HepG2 (cell line): ENCODE data around the gene C13orf42. TPM values are rescaled to one million over a fixed set of nuclear protein-coding genes. Genes with fewer than 3 reads are reported as not detected.

Experiments
- ATAC-seq: fragments of 200-7000 bp; cut with Tn5 transposase; 3 replicates; pipeline ENCODE4 v1.9.1; 2020; ENCODE audit warnings: mild to moderate bottlenecking, moderate library complexity
- BruUV-seq: library from RNA; stranded (reverse); fragments of 400-500 nt; replicated peaks from 2 replicates; lab custom pipeline; 2021; lab: Mats Ljungman, UMichigan
- CTCF ChIA-PET: fragments of 300-600 bp; formaldehyde crosslinking; extraction: SDS; loops from one replicate; lab custom pipeline; 2021; ENCODE audit warnings: low total read pairs, inconsistent platforms, low intra/inter-chr PET ratio; lab: Yijun Ruan, JAX
- POLR2A ChIA-PET: fragments of 350-600 bp; sonication (Branson Sonifier 250); formaldehyde crosslinking; loops from one replicate; lab custom pipeline; 2020; ENCODE audit warnings: antibody characterized with exemption, inconsistent platforms; lab: Yijun Ruan, JAX
- DNase-seq: peaks from one replicate; pipeline ENCODE4 v3.0.0-alpha.2; 2015; ENCODE audit warnings: low spot score
- FAIRE-seq: peaks from 3 replicates; lab custom pipeline; 2011; peaks lifted over from hg19 to GRCh38; lab: Jason Lieb, UNC
- H2AFZ ChIP-seq: one replicate; pipeline ENCODE4 v1.6.1; 2011; ENCODE audit warnings: low read length, inconsistent platforms
- H3K27ac ChIP-seq: fragments of 300-600 bp; 3 replicates; pipeline ENCODE4 v1.8.0; 2011; ENCODE audit warnings: mixed run types, mild to moderate bottlenecking, mixed read lengths, low read length, inconsistent platforms; ENCODE audit not compliant: insufficient read depth; ENCODE audit errors: extremely low read length
- H3K27me3 ChIP-seq, 2 experiments: fragments of 200-600 bp in 1 of 2; 2 replicates in 1 of 2; 3 replicates in 1 of 2; pipeline versions ENCODE4 v1.6.0 to v1.8.0; 2011; ENCODE audit warnings: low read length in 2 of 2, mild to moderate bottlenecking in 2 of 2, moderate library complexity in 2 of 2, inconsistent platforms in 1 of 2; ENCODE audit not compliant: insufficient read depth in 2 of 2, control insufficient read depth in 1 of 2
- H3K36me3 ChIP-seq, 2 experiments: fragments of 200-600 bp in 1 of 2; replicated peaks in 1 of 2; 2 replicates in 1 of 2; 3 replicates in 1 of 2; pipeline versions ENCODE4 v1.5.1 to v1.8.0; 2011; ENCODE audit warnings: low read length in 2 of 2, inconsistent platforms in 1 of 2; ENCODE audit not compliant: insufficient read depth in 2 of 2, control insufficient read depth in 1 of 2
- H3K4me1 ChIP-seq: 2 replicates; pipeline ENCODE4 v1.5.1; 2012; ENCODE audit warnings: low read length, inconsistent platforms; ENCODE audit not compliant: insufficient read depth
- H3K4me2 ChIP-seq: 2 replicates; pipeline ENCODE4 v1.6.0; 2011; ENCODE audit warnings: low read depth, low read length, inconsistent platforms
- H3K4me3 ChIP-seq, 3 experiments: fragments of 200-600 bp in 1 of 3; sonication (generic), shearing (Covaris generic) in 1 of 3; replicated peaks in 1 of 3; 2 replicates each; pipeline ENCODE4 v1.5.1; 2011 to 2016; ENCODE audit warnings: low read length in 3 of 3, inconsistent platforms in 2 of 3, low read depth in 2 of 3, mild to moderate bottlenecking in 2 of 3, control low read depth in 1 of 3, mixed read lengths in 1 of 3; ENCODE audit not compliant: insufficient read depth in 1 of 3
- H3K79me2 ChIP-seq: one replicate; pipeline ENCODE4 v1.6.1; 2011; ENCODE audit warnings: low read length, inconsistent platforms; ENCODE audit not compliant: insufficient read depth
- H3K9ac ChIP-seq: 2 replicates; pipeline ENCODE4 v1.6.0; 2011; ENCODE audit warnings: mild to moderate bottlenecking, low read depth, low read length, inconsistent platforms; ENCODE audit not compliant: insufficient read depth
- H3K9me3 ChIP-seq: 2 replicates; pipeline ENCODE4 v1.5.1; 2012; ENCODE audit warnings: mild to moderate bottlenecking, low read length
- H4K20me1 ChIP-seq: 2 replicates; pipeline ENCODE4 v1.6.0; 2011; ENCODE audit warnings: inconsistent platforms, mild to moderate bottlenecking, low read length, moderate library complexity; ENCODE audit not compliant: insufficient read depth
- BCL3 ChIP-seq: sonication (generic); formaldehyde crosslinking; IDR thresholded peaks from 2 replicates; pipeline ENCODE4 v1.5.1; 2020; ENCODE audit warnings: mild to moderate bottlenecking, missing genetic modification reagents, moderate library complexity
- HMGXB3 ChIP-seq: sonication (generic); formaldehyde crosslinking; IDR thresholded peaks from 2 replicates; pipeline ENCODE4 v1.4.0; 2020; ENCODE audit warnings: missing genetic modification reagents, borderline replicate concordance
- MATR3 ChIP-seq: sonication (generic); formaldehyde crosslinking; IDR thresholded peaks from 2 replicates; pipeline ENCODE4 v1.4.0; 2020; ENCODE audit warnings: missing genetic modification reagents
- SETDB1 ChIP-seq: sonication (generic); formaldehyde crosslinking; IDR thresholded peaks from 2 replicates; pipeline ENCODE4 v1.5.1; 2020; ENCODE audit warnings: missing genetic modification reagents, mild to moderate bottlenecking, borderline replicate concordance
- SMAD3 ChIP-seq: sonication (generic); formaldehyde crosslinking; IDR thresholded peaks from 2 replicates; pipeline ENCODE4 v1.4.0; 2020; ENCODE audit warnings: missing genetic modification reagents
- ZNF142 ChIP-seq: sonication (generic); formaldehyde crosslinking; IDR thresholded peaks from 2 replicates; pipeline ENCODE4 v1.4.0; 2020; ENCODE audit warnings: missing genetic modification reagents
- ZNF432 ChIP-seq: sonication (generic); formaldehyde crosslinking; IDR thresholded peaks from 2 replicates; pipeline ENCODE4 v1.5.0; 2020; ENCODE audit warnings: missing genetic modification reagents, mild to moderate bottlenecking, borderline replicate concordance
- WGBS: methylation state at CpG from one replicate; pipeline ENCODE4 v1.1.6; 2017; ENCODE audit warnings: low lambda C conversion rate; 5-methylcytosine and 5-hydroxymethylcytosine counted together
- in situ Hi-C: cut with HindIII; loops from 2 replicates; pipeline ENCODE4 v1.10.0; 2017; ENCODE audit warnings: low pct_unique_long_range_greater_than_20kb; ENCODE audit not compliant: extremely low pct_ligation_motif_present
- intact Hi-C: fragments of 100-400 bp; cut with micrococcal nuclease; formaldehyde crosslinking; loops from one replicate; pipeline ENCODE4 v1.10.0; 2022; ENCODE audit not compliant: unreplicated experiment
- polyA plus RNA-seq, 8 experiments: library from polyadenylated mRNA; depleted of rRNA in 3 of 8; stranded (reverse) in 7 of 8; unstranded in 1 of 8; fragments of >200 nt; fragmentation: Illumina TruSeq in 4 of 8; extraction: Trizol in 4 of 8; gene quantifications; 2 replicates each; pipeline versions ENCODE4 v1.2.1 to v1.2.3, GENCODE V29; 2011 to 2016; ENCODE audit warnings: low read depth in 4 of 8, missing spikeins in 1 of 8, mixed read lengths in 1 of 8; ENCODE audit not compliant: insufficient read depth in 1 of 8
- total RNA-seq, 5 experiments: library from RNA; depleted of rRNA; stranded (reverse); fragments of >200 nt; fragmentation: Illumina TruSeq; extraction: Trizol; gene quantifications; 2 replicates each; pipeline ENCODE4 v1.2.3, GENCODE V29; 2016; ENCODE audit warnings: low read depth in 1 of 5

Gene C13orf42
- total and polyA plus RNA-seq, 2 of the 13 experiments (the other 11 are each of a cell fraction or from before 2014, with no cell fraction given): not detected

GRCh38 chr13:51045451-51045850 is 65.6 kb downstream of the C13orf42 start:
- no peak overlapping the region for H3K4me2 ChIP-seq
- no peak for DNase-seq
- H2AFZ ChIP-seq: no peak overlapping the region
- H3K27ac ChIP-seq: no peak overlapping the region
- H3K9ac ChIP-seq: no peak overlapping the region
- POLR2A ChIA-PET: no interaction called here
- no peaks in the 10 kb centered on the region for H3K79me2 ChIP-seq
- in situ Hi-C loops (no loop called here), intact Hi-C loops (no loop called here)
- TF ChIP-seq HMGXB3 (CRISPR knock-in tag) (no peak), SMAD3 (no peak), SETDB1 (CRISPR knock-in tag) (no peak), ZNF432 (CRISPR knock-in tag) (no peak), BCL3 (CRISPR knock-in tag) (no peak), MATR3 (CRISPR knock-in tag) (no peak), ZNF142 (CRISPR knock-in tag) (no peak)
- no peak for ATAC-seq
- no peaks in the 10 kb centered on the region for H4K20me1 ChIP-seq
- no peaks in the 10 kb centered on the region for H3K9me3 ChIP-seq
- no peak for FAIRE-seq
- CTCF ChIA-PET: no interaction called here
- no peaks in the 10 kb centered on the region for H3K36me3 ChIP-seq
- H3K4me3 ChIP-seq: no peak overlapping the region
- BruUV-seq: no TSS peak
- H3K27me3 ChIP-seq: peaks cover 4 to 6% of the 10 kb centered on the region in 2 experiments; a peak in 2 of 5 replicates
- WGBS: 50% methylated on average over 4 of the region's 5 CpGs
- no peaks in the 10 kb centered on the region for H3K4me1 ChIP-seq
